GM23338 (cell line): Measurements from ENCODE around the gene POU4F3. TPM values are rescaled to one million over a fixed set of nuclear protein-coding genes. Genes with fewer than 3 reads are reported as not detected.

Source experiments
- ATAC-seq: fragments of 200-7000 bp; cut with Tn5 transposase; 3 replicates; pipeline ENCODE4 v1.9.1; 2020
- DNase-seq: peaks from one replicate; pipeline ENCODE4 v3.0.0-alpha.2; 2015; ENCODE audit warnings: low spot score
- H2AFZ ChIP-seq: fragments of 200-600 bp; sonication (generic); 2 replicates; pipeline ENCODE4 v1.8.0; 2016; ENCODE audit warnings: antibody characterized with exemption, mild to moderate bottlenecking, moderate library complexity
- H3F3A ChIP-seq: fragments of 200-600 bp; sonication (generic); replicated peaks from 2 replicates; pipeline ENCODE4 v1.8.0; 2017; ENCODE audit warnings: antibody characterized with exemption, mixed run types, low read depth
- H3K27ac ChIP-seq: fragments of 200-600 bp; sonication (generic); 2 replicates; pipeline ENCODE4 v1.6.1; 2016; ENCODE audit warnings: low read depth
- H3K27me3 ChIP-seq: fragments of 200-600 bp; sonication (generic); 2 replicates; pipeline ENCODE4 v1.8.0; 2016; ENCODE audit warnings: mild to moderate bottlenecking, mixed run types, moderate library complexity; ENCODE audit not compliant: insufficient read depth
- H3K36me3 ChIP-seq: fragments of 200-600 bp; sonication (generic); 2 replicates; pipeline ENCODE4 v1.8.0; 2016; ENCODE audit warnings: mild to moderate bottlenecking; ENCODE audit not compliant: insufficient read depth
- H3K4me1 ChIP-seq: fragments of 200-600 bp; sonication (generic); 2 replicates; pipeline ENCODE4 v1.8.0; 2016; ENCODE audit warnings: mild to moderate bottlenecking, moderate library complexity; ENCODE audit not compliant: insufficient read depth
- H3K4me2 ChIP-seq: fragments of 200-600 bp; sonication (generic); 2 replicates; pipeline ENCODE4 v1.7.1; 2017; ENCODE audit warnings: mixed run types
- H3K4me3 ChIP-seq: fragments of 200-600 bp; sonication (generic); 2 replicates; pipeline ENCODE4 v1.6.1; 2016; ENCODE audit warnings: mixed run types
- H3K79me2 ChIP-seq: fragments of 200-600 bp; sonication (generic); replicated peaks from 2 replicates; pipeline ENCODE4 v1.8.0; 2017; ENCODE audit warnings: mild to moderate bottlenecking; ENCODE audit not compliant: insufficient read depth
- H3K9me2 ChIP-seq: fragments of 200-600 bp; sonication (generic); 2 replicates; pipeline ENCODE4 v1.8.0; 2017; ENCODE audit not compliant: insufficient read depth
- H4K20me1 ChIP-seq: fragments of 200-600 bp; sonication (generic); replicated peaks from 2 replicates; pipeline ENCODE4 v1.8.0; 2017; ENCODE audit warnings: mild to moderate bottlenecking; ENCODE audit not compliant: insufficient read depth
- H3K27ac Mint-ChIP-seq: 2 replicates; pipeline ENCODE4 v1.8.0; 2020; ENCODE audit warnings: inconsistent platforms, mild to moderate bottlenecking, moderate library complexity, mixed read lengths
- H3K27me3 Mint-ChIP-seq: 3 replicates; pipeline ENCODE4 v1.8.0; 2022; ENCODE audit warnings: low read depth, mild to moderate bottlenecking, moderate library complexity, mixed read lengths, inconsistent platforms; ENCODE audit not compliant: insufficient read depth, poor library complexity
- H3K36me3 Mint-ChIP-seq: 3 replicates; pipeline ENCODE4 v1.8.0; 2021; ENCODE audit warnings: low read depth, mild to moderate bottlenecking, inconsistent platforms, moderate library complexity, mixed read lengths
- H3K4me1 Mint-ChIP-seq: 3 replicates; pipeline ENCODE4 v1.8.0; 2020; ENCODE audit warnings: mild to moderate bottlenecking, inconsistent platforms, mixed read lengths
- H3K4me3 Mint-ChIP-seq: 3 replicates; pipeline ENCODE4 v1.8.0; 2021; ENCODE audit warnings: moderate library complexity, mild to moderate bottlenecking, inconsistent platforms, mixed read lengths
- H3K9me3 Mint-ChIP-seq: 3 replicates; pipeline ENCODE4 v1.8.0; 2020; ENCODE audit warnings: moderate library complexity, mild to moderate bottlenecking, inconsistent platforms, mixed read lengths
- EZH2 ChIP-seq: fragments of 200-600 bp; sonication (generic); IDR thresholded peaks from one replicate; pipeline ENCODE4 v1.8.0; 2017; ENCODE audit warnings: antibody characterized with exemption, mild to moderate bottlenecking, low read depth; ENCODE audit not compliant: unreplicated experiment
- EZH2phosphoT487 ChIP-seq: fragments of 200-600 bp; sonication (generic); IDR thresholded peaks from one replicate; pipeline ENCODE4 v1.8.1; 2018; ENCODE audit warnings: antibody characterized with exemption; ENCODE audit not compliant: unreplicated experiment
- NANOG ChIP-seq: IDR thresholded peaks from 2 replicates; pipeline ENCODE4 v1.6.1; 2016; ENCODE audit warnings: antibody characterized with exemption, borderline replicate concordance
- ZNF114 ChIP-seq: fragments of 250-450 bp; sonication (Bioruptor Pico); IDR thresholded peaks from 2 replicates; pipeline ENCODE4 v1.5.0; 2020; ENCODE audit warnings: mild to moderate bottlenecking, moderate library complexity
- polyA plus RNA-seq: library from polyadenylated mRNA; unstranded; fragments of >200 nt; fragmentation: Nextera tagmentation; extraction: Ambion mirVana; gene quantifications from 2 replicates; pipeline ENCODE4 v1.2.1, GENCODE V29; 2016
- total RNA-seq: library from RNA; depleted of rRNA; stranded (reverse); fragments of >200 nt; shearing (Covaris generic); gene quantifications from 2 replicates; pipeline ENCODE4 v1.2.3, GENCODE V29; 2014
- TF ChIP-seq, protein P1 (sequence below): fragments of 250-450 bp; sonication (Bioruptor Pico); IDR thresholded peaks from 2 replicates; pipeline ENCODE4 v1.5.0; 2020; ENCODE audit warnings: mild to moderate bottlenecking, moderate library complexity
- TF ChIP-seq, protein P2 (sequence below): IDR thresholded peaks from one replicate; pipeline ENCODE4 v1.6.1; 2018; ENCODE audit warnings: antibody characterized with exemption; ENCODE audit not compliant: unreplicated experiment

The POU4F3 gene
- total and polyA plus RNA-seq, 2 experiments from 2014 or later, result 0.49 TPM; not detected in 1

DNA sequence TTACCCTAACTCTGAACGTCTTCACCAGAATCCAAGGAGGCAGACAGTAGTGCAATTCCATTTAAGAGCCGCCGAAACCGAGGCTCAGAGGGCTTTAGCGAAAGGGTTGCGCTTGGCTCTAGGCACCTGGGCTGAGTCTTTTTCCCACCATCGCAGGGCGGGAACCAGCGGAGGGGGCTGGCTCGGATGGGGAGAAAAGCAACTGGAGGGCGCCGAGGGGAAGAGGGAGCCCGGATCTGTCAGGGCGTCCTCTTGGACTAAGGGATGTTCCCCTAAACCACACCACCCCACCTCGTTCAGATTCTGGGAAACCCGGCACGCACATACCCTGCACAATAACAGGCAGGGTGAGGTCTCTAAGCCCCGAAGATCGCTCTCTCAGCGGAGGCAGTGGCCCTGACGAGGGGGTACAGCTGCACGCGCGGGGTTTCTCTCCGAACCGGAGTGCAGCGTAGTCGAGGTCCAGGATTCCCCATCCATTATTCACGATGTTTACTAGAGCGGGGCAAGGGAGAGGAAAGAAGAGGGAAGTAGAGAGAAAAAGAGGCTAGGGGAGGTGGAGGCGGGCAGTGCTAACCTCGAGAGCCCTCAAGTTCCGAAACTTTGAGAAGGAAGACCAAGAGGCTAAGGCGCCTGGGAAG lies 1.3 kb upstream of the POU4F3 start:
- no peak overlapping the region for H2AFZ ChIP-seq
- H3K79me2 ChIP-seq, result no peaks in the 10 kb centered on the region
- H4K20me1 ChIP-seq, result peaks cover 40% of the 10 kb centered on the region
- H3K27ac ChIP-seq, result no peak overlapping the region
- no peak overlapping the region for H3K27ac Mint-ChIP-seq
- H3K36me3 ChIP-seq, result no peaks in the 10 kb centered on the region
- H3K27me3 ChIP-seq, result peaks cover 100% of the 10 kb centered on the region
- TF ChIP-seq EZH2 (peak; percentile 80), NANOG (no peak), EZH2phosphoT487 (peak; percentile 67), ZNF114 (CRISPR knock-in tag) (no peak)
- TF ChIP-seq, protein P1, sequence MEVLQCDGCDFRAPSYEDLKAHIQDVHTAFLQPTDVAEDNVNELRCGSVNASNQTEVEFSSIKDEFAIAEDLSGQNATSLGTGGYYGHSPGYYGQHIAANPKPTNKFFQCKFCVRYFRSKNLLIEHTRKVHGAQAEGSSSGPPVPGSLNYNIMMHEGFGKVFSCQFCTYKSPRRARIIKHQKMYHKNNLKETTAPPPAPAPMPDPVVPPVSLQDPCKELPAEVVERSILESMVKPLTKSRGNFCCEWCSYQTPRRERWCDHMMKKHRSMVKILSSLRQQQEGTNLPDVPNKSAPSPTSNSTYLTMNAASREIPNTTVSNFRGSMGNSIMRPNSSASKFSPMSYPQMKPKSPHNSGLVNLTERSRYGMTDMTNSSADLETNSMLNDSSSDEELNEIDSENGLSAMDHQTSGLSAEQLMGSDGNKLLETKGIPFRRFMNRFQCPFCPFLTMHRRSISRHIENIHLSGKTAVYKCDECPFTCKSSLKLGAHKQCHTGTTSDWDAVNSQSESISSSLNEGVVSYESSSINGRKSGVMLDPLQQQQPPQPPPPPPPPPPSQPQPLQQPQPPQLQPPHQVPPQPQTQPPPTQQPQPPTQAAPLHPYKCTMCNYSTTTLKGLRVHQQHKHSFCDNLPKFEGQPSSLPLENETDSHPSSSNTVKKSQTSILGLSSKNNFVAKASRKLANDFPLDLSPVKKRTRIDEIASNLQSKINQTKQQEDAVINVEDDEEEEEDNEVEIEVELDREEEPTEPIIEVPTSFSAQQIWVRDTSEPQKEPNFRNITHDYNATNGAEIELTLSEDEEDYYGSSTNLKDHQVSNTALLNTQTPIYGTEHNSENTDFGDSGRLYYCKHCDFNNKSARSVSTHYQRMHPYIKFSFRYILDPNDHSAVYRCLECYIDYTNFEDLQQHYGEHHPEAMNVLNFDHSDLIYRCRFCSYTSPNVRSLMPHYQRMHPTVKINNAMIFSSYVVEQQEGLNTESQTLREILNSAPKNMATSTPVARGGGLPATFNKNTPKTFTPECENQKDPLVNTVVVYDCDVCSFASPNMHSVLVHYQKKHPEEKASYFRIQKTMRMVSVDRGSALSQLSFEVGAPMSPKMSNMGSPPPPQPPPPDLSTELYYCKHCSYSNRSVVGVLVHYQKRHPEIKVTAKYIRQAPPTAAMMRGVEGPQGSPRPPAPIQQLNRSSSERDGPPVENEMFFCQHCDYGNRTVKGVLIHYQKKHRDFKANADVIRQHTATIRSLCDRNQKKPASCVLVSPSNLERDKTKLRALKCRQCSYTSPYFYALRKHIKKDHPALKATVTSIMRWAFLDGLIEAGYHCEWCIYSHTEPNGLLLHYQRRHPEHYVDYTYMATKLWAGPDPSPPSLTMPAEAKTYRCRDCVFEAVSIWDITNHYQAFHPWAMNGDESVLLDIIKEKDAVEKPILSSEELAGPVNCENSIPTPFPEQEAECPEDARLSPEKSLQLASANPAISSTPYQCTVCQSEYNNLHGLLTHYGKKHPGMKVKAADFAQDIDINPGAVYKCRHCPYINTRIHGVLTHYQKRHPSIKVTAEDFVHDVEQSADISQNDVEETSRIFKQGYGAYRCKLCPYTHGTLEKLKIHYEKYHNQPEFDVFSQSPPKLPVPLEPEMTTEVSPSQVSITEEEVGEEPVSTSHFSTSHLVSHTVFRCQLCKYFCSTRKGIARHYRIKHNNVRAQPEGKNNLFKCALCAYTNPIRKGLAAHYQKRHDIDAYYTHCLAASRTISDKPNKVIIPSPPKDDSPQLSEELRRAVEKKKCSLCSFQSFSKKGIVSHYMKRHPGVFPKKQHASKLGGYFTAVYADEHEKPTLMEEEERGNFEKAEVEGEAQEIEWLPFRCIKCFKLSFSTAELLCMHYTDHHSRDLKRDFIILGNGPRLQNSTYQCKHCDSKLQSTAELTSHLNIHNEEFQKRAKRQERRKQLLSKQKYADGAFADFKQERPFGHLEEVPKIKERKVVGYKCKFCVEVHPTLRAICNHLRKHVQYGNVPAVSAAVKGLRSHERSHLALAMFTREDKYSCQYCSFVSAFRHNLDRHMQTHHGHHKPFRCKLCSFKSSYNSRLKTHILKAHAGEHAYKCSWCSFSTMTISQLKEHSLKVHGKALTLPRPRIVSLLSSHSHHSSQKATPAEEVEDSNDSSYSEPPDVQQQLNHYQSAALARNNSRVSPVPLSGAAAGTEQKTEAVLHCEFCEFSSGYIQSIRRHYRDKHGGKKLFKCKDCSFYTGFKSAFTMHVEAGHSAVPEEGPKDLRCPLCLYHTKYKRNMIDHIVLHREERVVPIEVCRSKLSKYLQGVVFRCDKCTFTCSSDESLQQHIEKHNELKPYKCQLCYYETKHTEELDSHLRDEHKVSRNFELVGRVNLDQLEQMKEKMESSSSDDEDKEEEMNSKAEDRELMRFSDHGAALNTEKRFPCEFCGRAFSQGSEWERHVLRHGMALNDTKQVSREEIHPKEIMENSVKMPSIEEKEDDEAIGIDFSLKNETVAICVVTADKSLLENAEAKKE (CRISPR knock-in tag), result no peak
- TF ChIP-seq, protein P2, sequence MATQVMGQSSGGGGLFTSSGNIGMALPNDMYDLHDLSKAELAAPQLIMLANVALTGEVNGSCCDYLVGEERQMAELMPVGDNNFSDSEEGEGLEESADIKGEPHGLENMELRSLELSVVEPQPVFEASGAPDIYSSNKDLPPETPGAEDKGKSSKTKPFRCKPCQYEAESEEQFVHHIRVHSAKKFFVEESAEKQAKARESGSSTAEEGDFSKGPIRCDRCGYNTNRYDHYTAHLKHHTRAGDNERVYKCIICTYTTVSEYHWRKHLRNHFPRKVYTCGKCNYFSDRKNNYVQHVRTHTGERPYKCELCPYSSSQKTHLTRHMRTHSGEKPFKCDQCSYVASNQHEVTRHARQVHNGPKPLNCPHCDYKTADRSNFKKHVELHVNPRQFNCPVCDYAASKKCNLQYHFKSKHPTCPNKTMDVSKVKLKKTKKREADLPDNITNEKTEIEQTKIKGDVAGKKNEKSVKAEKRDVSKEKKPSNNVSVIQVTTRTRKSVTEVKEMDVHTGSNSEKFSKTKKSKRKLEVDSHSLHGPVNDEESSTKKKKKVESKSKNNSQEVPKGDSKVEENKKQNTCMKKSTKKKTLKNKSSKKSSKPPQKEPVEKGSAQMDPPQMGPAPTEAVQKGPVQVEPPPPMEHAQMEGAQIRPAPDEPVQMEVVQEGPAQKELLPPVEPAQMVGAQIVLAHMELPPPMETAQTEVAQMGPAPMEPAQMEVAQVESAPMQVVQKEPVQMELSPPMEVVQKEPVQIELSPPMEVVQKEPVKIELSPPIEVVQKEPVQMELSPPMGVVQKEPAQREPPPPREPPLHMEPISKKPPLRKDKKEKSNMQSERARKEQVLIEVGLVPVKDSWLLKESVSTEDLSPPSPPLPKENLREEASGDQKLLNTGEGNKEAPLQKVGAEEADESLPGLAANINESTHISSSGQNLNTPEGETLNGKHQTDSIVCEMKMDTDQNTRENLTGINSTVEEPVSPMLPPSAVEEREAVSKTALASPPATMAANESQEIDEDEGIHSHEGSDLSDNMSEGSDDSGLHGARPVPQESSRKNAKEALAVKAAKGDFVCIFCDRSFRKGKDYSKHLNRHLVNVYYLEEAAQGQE, result no peak
- H3K4me1 ChIP-seq, result peaks cover 36% of the 10 kb centered on the region
- H3F3A ChIP-seq, result peaks cover 20% of the 10 kb centered on the region; the same call in 1 of the 2 replicates
- H3K27me3 Mint-ChIP-seq, result peaks cover 100% of the 10 kb centered on the region
- H3K36me3 Mint-ChIP-seq, result no peaks in the 10 kb centered on the region
- H3K4me1 Mint-ChIP-seq, result peaks cover 49% of the 10 kb centered on the region
- H3K4me3 Mint-ChIP-seq, result peak overlapping the region; percentile 80
- peak overlapping the region; percentile 86 for H3K4me2 ChIP-seq
- no peaks in the 10 kb centered on the region for H3K9me2 ChIP-seq
- DNase-seq (peak; percentile 68), ATAC-seq (peak; percentile 4)
- H3K4me3 ChIP-seq, result peak overlapping the region; percentile 73
- peaks cover 5% of the 10 kb centered on the region; the same call in 1 of the 3 replicates for H3K9me3 Mint-ChIP-seq
